ENCODE measurements around the gene SNX18.

Gene SNX18

GRCh38 chr5:54577937-54578653 lies 60.5 kb downstream of the SNX18 start:
- FAIRE-seq (no peak), DNase-seq (ENCODE audit: insufficient read length, low spot score) (no peak)

GRCh38 chr5:54579591-54580295 lies 62.2 kb downstream of the SNX18 start:
- FAIRE-seq, result no peak
- DNase-seq (ENCODE audit: insufficient read length, low spot score), result no peak

DNA sequence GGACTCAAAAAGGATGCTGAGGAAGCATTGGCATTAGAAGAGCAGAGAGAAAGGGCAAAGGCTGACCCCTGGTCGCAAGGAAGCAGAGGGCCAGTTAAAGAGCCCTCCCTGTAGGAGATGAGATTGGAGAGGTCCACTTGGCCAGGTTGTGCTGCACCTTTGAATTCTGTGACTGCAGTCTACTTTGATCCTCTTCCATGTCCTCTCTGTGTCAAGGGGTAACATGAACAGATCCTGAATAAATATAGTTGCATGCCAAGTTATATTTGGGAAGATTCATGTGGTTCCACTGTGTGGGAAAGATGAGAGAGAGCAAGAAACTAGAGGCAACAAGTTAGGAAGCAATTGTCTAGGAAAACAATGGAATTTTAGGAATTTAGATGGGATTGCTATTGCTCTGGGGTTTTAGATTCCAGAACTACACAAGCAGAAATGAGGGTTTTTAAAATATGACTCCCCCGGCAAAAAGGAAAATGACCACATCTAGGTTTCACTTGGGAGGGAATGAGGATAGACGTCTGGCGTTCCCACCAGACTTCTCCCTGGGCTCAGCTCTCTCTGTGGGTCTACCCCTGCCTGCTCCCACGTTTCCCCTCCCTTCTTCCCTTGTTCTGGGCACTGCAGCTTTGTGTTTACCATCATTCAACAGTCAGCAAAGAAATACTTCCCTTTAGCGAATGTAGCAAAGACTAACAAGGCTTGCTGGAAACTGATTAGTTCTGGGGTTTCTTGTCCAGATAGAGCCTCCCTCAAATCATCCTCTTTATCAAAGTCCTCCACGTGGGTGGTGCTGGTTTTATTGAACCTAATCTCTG lies 63.6 kb downstream of the SNX18 start:
- DNase-seq (ENCODE audit: insufficient read length, low spot score) (no peak), FAIRE-seq (peak; percentile 36)

DNA sequence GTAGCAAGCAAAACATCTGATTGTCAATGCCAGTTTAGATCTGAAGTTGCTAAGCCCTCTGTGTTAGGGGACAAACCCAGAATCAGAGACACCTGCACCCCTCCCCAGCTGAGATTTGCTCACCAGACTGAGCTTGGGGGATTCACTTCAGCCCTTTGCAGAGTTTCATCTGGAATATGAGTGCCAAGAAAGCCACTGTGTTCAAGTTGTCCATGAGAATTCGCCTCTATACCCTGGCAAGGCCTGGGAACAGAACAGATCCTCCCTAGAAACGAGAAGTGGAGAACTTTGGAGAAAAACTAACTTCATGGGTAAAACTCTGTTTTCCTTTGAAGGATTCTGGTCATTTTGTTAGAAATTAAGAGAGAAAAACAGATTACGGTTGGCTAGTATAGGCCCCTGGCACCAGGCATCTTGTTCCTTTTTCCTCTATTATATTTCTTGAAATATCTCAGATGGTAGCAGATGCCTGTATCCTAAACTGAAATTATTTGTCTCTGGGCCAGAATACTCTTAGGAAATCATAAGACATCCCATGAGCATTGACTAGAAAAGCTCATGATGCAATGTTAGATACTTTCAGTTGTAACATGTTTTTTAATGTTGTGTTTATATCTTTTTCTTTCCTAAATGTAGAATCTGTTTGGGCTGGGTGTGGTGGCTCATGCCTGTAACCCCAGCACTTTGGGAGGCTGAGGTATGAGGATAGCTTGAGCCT lies 64.4 kb downstream of the SNX18 start:
- FAIRE-seq (no peak), DNase-seq (ENCODE audit: insufficient read length, low spot score) (no peak)

DNA sequence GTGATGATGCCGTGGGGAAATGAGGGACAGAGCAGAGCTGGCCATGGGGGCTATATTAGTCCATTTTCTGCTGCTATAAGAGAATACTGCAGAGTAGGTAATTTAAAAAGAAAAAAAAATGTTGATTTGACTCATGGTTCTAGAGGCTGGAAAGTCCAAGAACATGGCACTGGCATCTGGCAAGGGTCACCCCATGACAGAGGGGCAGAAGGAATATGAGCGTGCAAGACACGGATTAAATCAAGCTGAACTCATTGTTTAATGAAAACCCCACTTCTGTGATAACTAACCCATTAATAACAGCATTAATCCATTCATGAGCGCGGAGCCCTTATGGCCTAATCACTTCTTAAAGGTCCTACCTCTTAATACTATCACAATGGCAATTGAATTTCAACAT lies 68.8 kb downstream of the SNX18 start:
- FAIRE-seq, result no peak
- no peak for DNase-seq (ENCODE audit: insufficient read length, low spot score)

DNA sequence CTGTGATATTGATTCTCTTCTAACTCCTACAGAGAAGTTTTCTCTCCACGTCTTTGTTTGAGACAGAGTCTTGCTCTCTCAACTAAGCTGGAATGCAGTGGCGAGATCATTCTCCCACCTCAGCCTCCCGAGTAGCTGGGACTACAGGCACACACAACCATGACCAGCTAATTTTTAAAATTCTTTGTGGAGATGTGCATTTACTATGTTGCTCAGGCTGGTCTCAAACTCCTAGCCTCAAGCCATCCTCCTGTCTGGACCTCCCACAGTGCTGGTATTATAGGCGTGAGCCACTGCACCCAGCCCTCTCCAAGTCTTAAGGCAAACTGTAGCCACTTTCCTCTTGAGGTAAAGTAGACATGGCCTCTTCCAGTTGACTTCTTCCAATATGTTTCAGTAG lies 72.2 kb downstream of the SNX18 start:
- FAIRE-seq (no peak), DNase-seq (ENCODE audit: insufficient read length, low spot score) (no peak)

DNA sequence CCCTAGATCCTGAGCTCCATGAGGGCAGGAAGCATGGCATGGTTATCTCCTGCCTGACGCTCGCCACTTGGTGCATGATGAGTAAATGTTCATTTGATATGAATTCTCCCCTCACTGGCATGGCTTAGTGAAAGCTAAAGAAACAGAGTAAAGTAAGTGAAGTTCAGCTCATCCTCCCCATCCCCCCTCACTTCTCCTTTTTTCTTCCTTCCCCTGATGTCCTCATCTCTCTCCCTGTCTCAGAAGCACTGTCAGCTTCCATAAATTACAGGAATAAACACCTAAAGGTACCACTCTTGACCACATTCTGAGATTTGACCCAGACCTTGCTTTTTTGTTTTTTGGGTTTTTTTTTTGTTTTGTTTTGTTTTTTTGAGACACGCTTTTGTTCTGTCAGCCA lies 73.3 kb downstream of the SNX18 start:
- no peak for DNase-seq (ENCODE audit: insufficient read length, low spot score)
- FAIRE-seq, result no peak

DNA sequence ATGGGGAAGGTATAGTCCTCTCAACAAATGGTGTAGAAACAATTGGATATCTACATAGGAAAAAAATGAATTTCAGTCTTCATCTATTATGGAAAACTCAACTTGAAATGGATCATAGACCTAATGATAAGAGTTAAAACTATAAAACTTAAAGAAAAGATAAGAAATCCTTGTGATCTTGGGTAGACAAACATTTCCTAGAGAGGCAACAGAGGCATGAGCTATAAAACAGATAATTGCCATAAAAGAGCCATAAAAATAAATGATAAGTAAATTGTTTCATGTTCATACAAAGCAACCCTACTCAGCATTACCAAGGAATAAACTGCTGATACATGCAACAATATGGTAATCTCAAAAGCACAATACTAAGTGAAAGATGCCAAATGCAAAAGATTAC lies 76.2 kb downstream of the SNX18 start:
- FAIRE-seq, result no peak

GRCh38 chr5:54594181-54594580 lies 76.6 kb downstream of the SNX18 start:
- FAIRE-seq (no peak), DNase-seq (ENCODE audit: insufficient read length, low spot score) (no peak)

More for the DNA sequence above, 76.2 kb downstream of the SNX18 start:
- DNase-seq (ENCODE audit: insufficient read length, low spot score), result no peak

GRCh38 chr5:54595721-54596120 lies 78.2 kb downstream of the SNX18 start:
- DNase-seq (ENCODE audit: insufficient read length, low spot score), result no peak

More at GRCh38 chr5:54595721-54596120, 78.2 kb downstream of the SNX18 start:
- no peak for FAIRE-seq
